ENCODE measurements around the gene DUSP22.

The DUSP22 gene

GRCh38 chr6:381742-382461, 89.6 kb downstream of the DUSP22 start:
- DNase-seq, result no peak

GRCh38 chr6:382883-383810, 90.9 kb downstream of the DUSP22 start:
- no peak for DNase-seq

- no peak for DNase-seq
Measured at GRCh38 chr6:383856-384255, 91.6 kb downstream of the DUSP22 start.

- no peak for DNase-seq
Measured at GRCh38 chr6:384898-385297, 92.6 kb downstream of the DUSP22 start.

- DNase-seq, result no peak
Measured at GRCh38 chr6:385614-386013, 93.3 kb downstream of the DUSP22 start.

GRCh38 chr6:386688-387266, 94.5 kb downstream of the DUSP22 start:
- no peak for DNase-seq

GRCh38 chr6:387293-387741, 95.0 kb downstream of the DUSP22 start:
- DNase-seq, result no peak

- DNase-seq, result no peak
Measured at GRCh38 chr6:388202-388903, 96.1 kb downstream of the DUSP22 start.

GRCh38 chr6:389143-389542, 96.9 kb downstream of the DUSP22 start:
- no peak for DNase-seq

GRCh38 chr6:389622-390021, 97.3 kb downstream of the DUSP22 start:
- no peak for DNase-seq

GRCh38 chr6:390914-391558, 98.7 kb downstream of the DUSP22 start:
- DNase-seq, result no peak

GRCh38 chr6:391559-392440, 99.5 kb downstream of the DUSP22 start, which contains the start of gene IRF4:
TSS of gene IRF4 (plus strand) at chr6:391752. CDS start at chr6:393153, 1,401 bp downstream.
- no peak for DNase-seq

- DNase-seq, result no peak
Measured at GRCh38 chr6:392441-393390, 100.4 kb downstream of the DUSP22 start.

GRCh38 chr6:393391-394221, 101.3 kb downstream of the DUSP22 start:
- no peak for DNase-seq

GRCh38 chr6:394641-395289, 102.5 kb downstream of the DUSP22 start:
- DNase-seq, result no peak

GRCh38 chr6:395432-396125, 103.3 kb downstream of the DUSP22 start:
- no peak for DNase-seq

- no peak for DNase-seq
Measured at GRCh38 chr6:396126-396520, 103.8 kb downstream of the DUSP22 start.

GRCh38 chr6:397056-397455, 104.8 kb downstream of the DUSP22 start:
- no peak for DNase-seq
